ENCODE data around the gene CCDC63. TPM values are rescaled to one million over a fixed set of nuclear protein-coding genes. Genes with fewer than 3 reads are reported as not detected.
A peak's percentile ranks its signal among the peaks of the same experiment; 100 is the strongest.

The CCDC63 gene
- total and polyA plus RNA-seq, 5 donors from 2014 or later: not detected

DNA sequence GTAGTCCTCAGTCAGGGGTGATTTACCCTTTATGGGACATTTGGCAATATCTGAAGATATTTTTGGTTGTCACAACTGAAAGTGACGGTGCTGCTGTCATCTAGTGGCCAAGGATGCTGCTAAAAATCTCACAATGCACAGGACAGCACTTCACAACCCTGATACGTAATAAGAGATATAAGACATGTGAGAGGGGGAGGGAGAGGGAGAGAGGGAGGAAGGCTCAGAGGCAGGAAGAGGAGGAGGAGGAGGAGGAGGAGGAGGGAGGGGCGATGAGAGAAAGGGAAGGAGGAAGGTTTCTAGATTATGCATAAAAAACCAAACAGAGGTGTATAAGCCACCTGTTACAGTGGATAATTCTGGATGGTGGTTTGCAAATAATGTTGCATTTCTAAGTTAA lies 59.3 kb downstream of the CCDC63 start:
- Mint-ChIP-seq H3K27ac (no peak overlapping the region), H3K36me3 (no peaks in the 10 kb centered on the region), H3K9me3 (no peaks in the 10 kb centered on the region), H3K27me3 (peaks cover 5% of the 10 kb centered on the region), H3K4me3 (no peak overlapping the region), H3K4me1 (peaks cover 0 to 4% (median 0%) of the 10 kb centered on the region in 4 donors)
- Histone ChIP-seq H3K27ac (ENCODE audit: insufficient read depth, low read length, poor library complexity, severe bottlenecking) (no peak overlapping the region), H3K9me3 (ENCODE audit: control insufficient read depth in 2 of 2, low read length in 2 of 2) (no peaks in the 10 kb centered on the region), H3K4me1 (ENCODE audit: control insufficient read depth, insufficient read depth, low read length, poor library complexity, severe bottlenecking) (no peaks in the 10 kb centered on the region), H3K36me3 (ENCODE audit: control insufficient read depth, insufficient read depth, low read length) (no peaks in the 10 kb centered on the region), H3K27me3 (ENCODE audit: control insufficient read depth, insufficient read depth, low read length) (no peaks in the 10 kb centered on the region), H3K4me3 (ENCODE audit: low read depth, low read length) (no peak overlapping the region)
- peak in 1 of 3 donors; percentile 15 for DNase-seq
- ATAC-seq (ENCODE audit: low read depth in 2 of 2): no peak

- no peak overlapping the region for H3K27ac ChIP-seq (ENCODE audit: insufficient read depth, low read length, poor library complexity, severe bottlenecking)
- no peaks in the 10 kb centered on the region for H3K4me1 ChIP-seq (ENCODE audit: control insufficient read depth, insufficient read depth, low read length, poor library complexity, severe bottlenecking)
- Mint-ChIP-seq H3K9me3 (no peaks in the 10 kb centered on the region), H3K4me3 (no peak overlapping the region), H3K27me3 (peaks cover 3% of the 10 kb centered on the region), H3K27ac (no peak overlapping the region), H3K36me3 (no peaks in the 10 kb centered on the region), H3K4me1 (peaks cover 0 to 4% (median 0%) of the 10 kb centered on the region in 4 donors)
- H3K27me3 ChIP-seq (ENCODE audit: control insufficient read depth, insufficient read depth, low read length): no peaks in the 10 kb centered on the region
- H3K9me3 ChIP-seq (ENCODE audit: control insufficient read depth in 2 of 2, low read length in 2 of 2): no peaks in the 10 kb centered on the region
- DNase-seq: no peak
- H3K4me3 ChIP-seq (ENCODE audit: low read depth, low read length): no peak overlapping the region
- H3K36me3 ChIP-seq (ENCODE audit: control insufficient read depth, insufficient read depth, low read length): no peaks in the 10 kb centered on the region
- ATAC-seq (ENCODE audit: low read depth in 2 of 2): no peak
Observed at GRCh38 chr12:110906516-110906915, 59.7 kb downstream of the CCDC63 start.

DNA sequence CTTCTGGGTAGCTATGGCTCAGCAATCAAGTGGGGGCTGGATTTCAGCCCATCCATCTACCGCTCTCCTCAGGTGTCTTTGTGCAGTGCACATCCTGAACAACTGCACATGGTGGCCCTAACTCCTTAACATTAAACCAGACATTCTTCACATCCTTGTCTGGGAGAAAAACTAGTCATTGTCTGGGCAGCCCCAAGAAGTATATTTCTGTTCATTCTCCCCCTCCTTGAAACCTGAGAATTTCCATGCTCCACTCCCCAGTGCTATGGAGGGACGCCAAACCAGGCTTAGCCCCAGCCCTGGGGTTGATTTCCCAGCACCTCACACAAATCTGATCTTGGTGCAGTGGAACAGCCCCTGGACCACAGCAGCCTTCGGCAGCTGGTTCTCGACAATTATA lies 60.2 kb downstream of the CCDC63 start:
- H3K9me3 Mint-ChIP-seq: no peaks in the 10 kb centered on the region
- DNase-seq: no peak
- Histone ChIP-seq H3K9me3 (ENCODE audit: control insufficient read depth in 2 of 2, low read length in 2 of 2) (no peaks in the 10 kb centered on the region), H3K4me1 (ENCODE audit: control insufficient read depth, insufficient read depth, low read length, poor library complexity, severe bottlenecking) (no peaks in the 10 kb centered on the region), H3K36me3 (ENCODE audit: control insufficient read depth, insufficient read depth, low read length) (no peaks in the 10 kb centered on the region), H3K27me3 (ENCODE audit: control insufficient read depth, insufficient read depth, low read length) (no peaks in the 10 kb centered on the region), H3K4me3 (ENCODE audit: low read depth, low read length) (no peak overlapping the region), H3K27ac (ENCODE audit: insufficient read depth, low read length, poor library complexity, severe bottlenecking) (no peak overlapping the region)
- H3K27ac Mint-ChIP-seq: no peak overlapping the region
- H3K4me3 Mint-ChIP-seq: no peak overlapping the region
- H3K36me3 Mint-ChIP-seq: no peaks in the 10 kb centered on the region
- H3K4me1 Mint-ChIP-seq: peaks cover 0 to 4% (median 0%) of the 10 kb centered on the region in 4 donors
- no peak for ATAC-seq (ENCODE audit: low read depth in 2 of 2)
- H3K27me3 Mint-ChIP-seq: no peaks in the 10 kb centered on the region

- peaks cover 0 to 4% (median 0%) of the 10 kb centered on the region in 4 donors for H3K4me1 Mint-ChIP-seq
- no peak for ATAC-seq (ENCODE audit: low read depth in 2 of 2)
- H3K27me3 ChIP-seq (ENCODE audit: control insufficient read depth, insufficient read depth, low read length): no peaks in the 10 kb centered on the region
- no peaks in the 10 kb centered on the region for H3K4me1 ChIP-seq (ENCODE audit: control insufficient read depth, insufficient read depth, low read length, poor library complexity, severe bottlenecking)
- H3K27ac Mint-ChIP-seq: peak overlapping the region in 1 of 3 donors; percentile 16
- H3K4me3 ChIP-seq (ENCODE audit: low read depth, low read length): no peak overlapping the region
- no peaks in the 10 kb centered on the region for H3K36me3 ChIP-seq (ENCODE audit: control insufficient read depth, insufficient read depth, low read length)
- H3K27ac ChIP-seq (ENCODE audit: insufficient read depth, low read length, poor library complexity, severe bottlenecking): no peak overlapping the region
- DNase-seq: no peak
- no peaks in the 10 kb centered on the region for H3K27me3 Mint-ChIP-seq
- no peak overlapping the region for H3K4me3 Mint-ChIP-seq
- H3K36me3 Mint-ChIP-seq: no peaks in the 10 kb centered on the region
- H3K9me3 Mint-ChIP-seq: no peaks in the 10 kb centered on the region
- no peaks in the 10 kb centered on the region for H3K9me3 ChIP-seq (ENCODE audit: control insufficient read depth in 2 of 2, low read length in 2 of 2)
Observed at GRCh38 chr12:110907583-110907982, 60.8 kb downstream of the CCDC63 start.

DNA sequence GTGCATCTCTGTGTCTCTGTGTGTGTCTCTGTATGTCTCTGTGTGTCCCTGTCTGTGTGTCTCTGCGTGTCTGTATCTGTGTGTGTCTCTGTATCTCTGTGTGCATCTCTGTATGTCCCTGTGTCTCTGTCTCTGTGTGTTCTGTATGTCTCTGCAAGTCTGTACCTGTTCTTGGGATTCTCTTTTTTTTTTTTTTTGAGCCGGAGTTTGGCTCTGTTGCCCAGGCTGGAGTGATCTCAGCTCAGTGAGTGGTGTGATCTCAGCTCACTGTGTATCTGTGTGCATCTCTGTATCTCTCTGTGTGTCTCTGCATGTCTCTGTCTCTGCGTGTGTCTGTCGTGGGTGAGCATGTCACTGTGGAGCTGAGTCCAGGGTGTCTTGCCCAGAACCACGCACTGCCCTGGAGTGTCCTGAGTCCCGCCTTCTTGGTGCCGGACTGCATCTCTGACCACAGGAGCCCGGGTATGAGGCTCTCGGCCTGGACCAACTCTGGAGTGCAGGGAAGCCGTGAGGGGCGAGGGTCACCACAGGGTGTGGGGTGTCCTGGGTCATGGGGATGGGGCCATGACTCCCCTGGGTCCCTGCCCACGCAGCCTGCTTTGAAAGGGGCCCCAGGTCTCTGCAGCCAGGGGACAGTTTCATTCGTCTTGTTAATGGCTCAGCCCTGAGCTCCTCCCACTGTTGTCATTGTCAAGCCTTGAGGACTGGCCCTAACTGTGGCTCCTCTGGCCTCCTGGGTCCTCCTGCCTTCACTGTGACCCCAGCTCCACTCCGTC lies 61.8 kb downstream of the CCDC63 start:
- H3K9me3 ChIP-seq (ENCODE audit: control insufficient read depth in 2 of 2, low read length in 2 of 2): no peaks in the 10 kb centered on the region
- H3K36me3 ChIP-seq (ENCODE audit: control insufficient read depth, insufficient read depth, low read length): no peaks in the 10 kb centered on the region
- Mint-ChIP-seq H3K36me3 (no peaks in the 10 kb centered on the region), H3K4me3 (no peak overlapping the region), H3K27me3 (no peaks in the 10 kb centered on the region), H3K27ac (peak overlapping the region in 1 of 3 donors; percentile 11), H3K9me3 (no peaks in the 10 kb centered on the region), H3K4me1 (peaks cover 0 to 4% (median 0%) of the 10 kb centered on the region in 4 donors)
- H3K27me3 ChIP-seq (ENCODE audit: control insufficient read depth, insufficient read depth, low read length): no peaks in the 10 kb centered on the region
- H3K4me3 ChIP-seq (ENCODE audit: low read depth, low read length): no peak overlapping the region
- H3K4me1 ChIP-seq (ENCODE audit: control insufficient read depth, insufficient read depth, low read length, poor library complexity, severe bottlenecking): no peaks in the 10 kb centered on the region
- DNase-seq (no peak), ATAC-seq (ENCODE audit: low read depth in 2 of 2) (no peak)
- H3K27ac ChIP-seq (ENCODE audit: insufficient read depth, low read length, poor library complexity, severe bottlenecking): no peak overlapping the region

GRCh38 chr12:110912263-110912662 lies 65.5 kb downstream of the CCDC63 start:
- no peaks in the 10 kb centered on the region for H3K27me3 ChIP-seq (ENCODE audit: control insufficient read depth, insufficient read depth, low read length)
- ATAC-seq (ENCODE audit: low read depth in 2 of 2) (no peak), DNase-seq (no peak)
- no peak overlapping the region for H3K27ac ChIP-seq (ENCODE audit: insufficient read depth, low read length, poor library complexity, severe bottlenecking)
- no peaks in the 10 kb centered on the region for H3K4me1 ChIP-seq (ENCODE audit: control insufficient read depth, insufficient read depth, low read length, poor library complexity, severe bottlenecking)
- no peaks in the 10 kb centered on the region for H3K9me3 Mint-ChIP-seq
- H3K36me3 Mint-ChIP-seq: no peaks in the 10 kb centered on the region
- no peaks in the 10 kb centered on the region for H3K9me3 ChIP-seq (ENCODE audit: control insufficient read depth in 2 of 2, low read length in 2 of 2)
- no peak overlapping the region for H3K4me3 ChIP-seq (ENCODE audit: low read depth, low read length)
- H3K36me3 ChIP-seq (ENCODE audit: control insufficient read depth, insufficient read depth, low read length): no peaks in the 10 kb centered on the region
- H3K4me3 Mint-ChIP-seq: no peak overlapping the region
- H3K4me1 Mint-ChIP-seq: no peaks in the 10 kb centered on the region
- H3K27me3 Mint-ChIP-seq: no peaks in the 10 kb centered on the region
- H3K27ac Mint-ChIP-seq: no peak overlapping the region

DNA sequence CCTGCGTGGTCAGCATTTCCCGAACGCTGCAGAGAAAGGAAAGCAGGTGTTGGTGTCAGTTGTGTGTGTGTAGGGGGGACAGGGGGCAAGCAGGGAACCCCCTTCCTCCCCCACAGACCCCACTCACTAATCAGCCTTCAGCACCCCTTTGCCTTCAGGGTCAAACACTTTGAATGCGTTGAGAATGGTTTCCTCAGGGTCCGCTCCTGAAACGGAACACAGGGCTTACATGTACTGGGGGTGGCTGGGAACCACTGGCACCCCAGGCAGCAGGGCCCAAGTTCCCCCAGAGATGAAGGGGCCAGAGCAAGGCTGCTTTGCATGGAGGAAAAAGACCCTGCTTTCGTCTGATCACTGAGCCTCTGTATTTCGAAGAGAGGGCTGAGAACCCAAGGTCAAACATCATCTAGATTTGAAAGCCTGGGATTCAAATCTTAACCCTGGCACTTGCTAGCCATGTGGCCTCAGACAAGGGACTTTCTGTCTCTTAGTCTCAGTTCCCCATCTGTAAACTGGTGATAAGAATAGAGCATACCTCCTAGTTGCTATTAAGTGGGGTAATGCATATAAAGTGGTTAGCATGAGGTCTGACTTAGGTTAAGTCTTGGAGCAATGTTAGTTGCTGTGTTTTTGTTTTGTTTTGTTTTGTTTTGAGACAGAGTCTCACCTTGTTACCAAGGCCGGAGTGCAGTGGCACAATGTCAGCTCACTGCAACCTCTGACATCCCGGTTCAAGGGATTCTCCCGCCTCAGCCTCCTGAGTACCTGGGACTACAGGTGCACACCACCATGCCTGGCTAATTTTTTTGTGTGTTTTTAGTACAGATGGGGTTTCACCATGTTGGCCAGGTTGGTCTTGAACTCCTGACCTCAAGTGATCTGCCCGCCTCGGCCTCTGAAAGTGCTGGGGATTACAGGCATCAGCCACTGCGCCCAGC lies 66.6 kb downstream of the CCDC63 start:
- Histone ChIP-seq H3K27me3 (ENCODE audit: control insufficient read depth, insufficient read depth, low read length) (no peaks in the 10 kb centered on the region), H3K9me3 (ENCODE audit: control insufficient read depth in 2 of 2, low read length in 2 of 2) (no peaks in the 10 kb centered on the region), H3K27ac (ENCODE audit: insufficient read depth, low read length, poor library complexity, severe bottlenecking) (no peak overlapping the region), H3K36me3 (ENCODE audit: control insufficient read depth, insufficient read depth, low read length) (no peaks in the 10 kb centered on the region), H3K4me1 (ENCODE audit: control insufficient read depth, insufficient read depth, low read length, poor library complexity, severe bottlenecking) (no peaks in the 10 kb centered on the region), H3K4me3 (ENCODE audit: low read depth, low read length) (no peak overlapping the region)
- H3K27me3 Mint-ChIP-seq: no peaks in the 10 kb centered on the region
- H3K4me1 Mint-ChIP-seq: no peaks in the 10 kb centered on the region
- ATAC-seq (ENCODE audit: low read depth in 2 of 2) (peak; percentile 45 to 50), DNase-seq (no peak)
- no peaks in the 10 kb centered on the region for H3K36me3 Mint-ChIP-seq
- no peak overlapping the region for H3K4me3 Mint-ChIP-seq
- H3K9me3 Mint-ChIP-seq: no peaks in the 10 kb centered on the region
- no peak overlapping the region for H3K27ac Mint-ChIP-seq

Data from CD4-positive, CD25-positive, alpha-beta regulatory T cell (primary cell).